ENCODE results near the gene HOXC6. TPM values are rescaled to one million over a fixed set of nuclear protein-coding genes. Genes with fewer than 3 reads are reported as not detected.
A peak's percentile ranks its signal among the peaks of the same experiment; 100 is the strongest.

The HOXC6 gene
- 9.0 TPM for polyA plus RNA-seq (2013, experiment 1 of 2)
- 13.7 TPM for polyA plus RNA-seq (2013, experiment 2 of 2)

DNA sequence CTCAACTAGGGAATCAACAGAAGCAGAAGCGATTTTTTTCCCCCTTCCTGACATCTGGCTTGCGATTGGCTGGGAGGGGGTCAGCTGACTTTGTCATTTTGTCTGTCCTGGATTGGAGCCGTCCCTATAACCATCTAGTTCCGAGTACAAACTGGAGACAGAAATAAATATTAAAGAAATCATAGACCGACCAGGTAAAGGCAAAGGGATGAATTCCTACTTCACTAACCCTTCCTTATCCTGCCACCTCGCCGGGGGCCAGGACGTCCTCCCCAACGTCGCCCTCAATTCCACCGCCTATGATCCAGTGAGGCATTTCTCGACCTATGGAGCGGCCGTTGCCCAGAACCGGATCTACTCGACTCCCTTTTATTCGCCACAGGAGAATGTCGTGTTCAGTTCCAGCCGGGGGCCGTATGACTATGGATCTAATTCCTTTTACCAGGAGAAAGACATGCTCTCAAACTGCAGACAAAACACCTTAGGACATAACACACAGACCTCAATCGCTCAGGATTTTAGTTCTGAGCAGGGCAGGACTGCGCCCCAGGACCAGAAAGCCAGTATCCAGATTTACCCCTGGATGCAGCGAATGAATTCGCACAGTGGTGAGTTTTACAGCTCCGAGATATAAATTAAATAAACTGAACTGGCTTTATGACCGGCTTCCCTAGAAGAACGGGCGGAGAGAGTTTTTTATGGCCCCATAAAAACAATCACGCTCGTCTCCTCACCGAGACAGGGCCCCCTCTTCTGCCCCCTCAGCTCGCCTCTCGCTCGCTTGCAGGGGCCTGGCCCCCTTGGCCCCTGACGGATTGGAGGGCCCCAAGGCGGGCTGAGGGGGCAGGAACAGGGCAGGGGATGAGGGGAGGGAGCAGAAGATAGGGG, at the start of gene HOXC6:
TSS of gene HOXC6 (plus strand) at position 127 of the 888 bp plus-strand sequence. CDS start at position 209, 82 bp downstream.
- Histone ChIP-seq H3K27ac (ENCODE audit: low read depth, low read length, severe bottlenecking) (peak within 1 kb of the TSS; percentile 53), H3K4me3 (ENCODE audit: extremely low read depth, insufficient read depth, low read length, poor library complexity, severe bottlenecking) (no peak within 1 kb of the TSS), H3K9me3 (ENCODE audit: control insufficient read depth, low read length) (no peaks in the 10 kb centered on the region), H3K36me3 (ENCODE audit: control insufficient read depth, insufficient read depth, low read length) (no peaks in the 10 kb centered on the region), H3K4me1 (ENCODE audit: control insufficient read depth, insufficient read depth, low read length, poor library complexity, severe bottlenecking) (peaks cover 3% of the 10 kb centered on the region)
- WGBS, 2 experiments (ENCODE audit: insufficient coverage in 2 of 2), result 4 to 13% methylated on average over 24 to 26 of the region's 36 CpGs

DNA sequence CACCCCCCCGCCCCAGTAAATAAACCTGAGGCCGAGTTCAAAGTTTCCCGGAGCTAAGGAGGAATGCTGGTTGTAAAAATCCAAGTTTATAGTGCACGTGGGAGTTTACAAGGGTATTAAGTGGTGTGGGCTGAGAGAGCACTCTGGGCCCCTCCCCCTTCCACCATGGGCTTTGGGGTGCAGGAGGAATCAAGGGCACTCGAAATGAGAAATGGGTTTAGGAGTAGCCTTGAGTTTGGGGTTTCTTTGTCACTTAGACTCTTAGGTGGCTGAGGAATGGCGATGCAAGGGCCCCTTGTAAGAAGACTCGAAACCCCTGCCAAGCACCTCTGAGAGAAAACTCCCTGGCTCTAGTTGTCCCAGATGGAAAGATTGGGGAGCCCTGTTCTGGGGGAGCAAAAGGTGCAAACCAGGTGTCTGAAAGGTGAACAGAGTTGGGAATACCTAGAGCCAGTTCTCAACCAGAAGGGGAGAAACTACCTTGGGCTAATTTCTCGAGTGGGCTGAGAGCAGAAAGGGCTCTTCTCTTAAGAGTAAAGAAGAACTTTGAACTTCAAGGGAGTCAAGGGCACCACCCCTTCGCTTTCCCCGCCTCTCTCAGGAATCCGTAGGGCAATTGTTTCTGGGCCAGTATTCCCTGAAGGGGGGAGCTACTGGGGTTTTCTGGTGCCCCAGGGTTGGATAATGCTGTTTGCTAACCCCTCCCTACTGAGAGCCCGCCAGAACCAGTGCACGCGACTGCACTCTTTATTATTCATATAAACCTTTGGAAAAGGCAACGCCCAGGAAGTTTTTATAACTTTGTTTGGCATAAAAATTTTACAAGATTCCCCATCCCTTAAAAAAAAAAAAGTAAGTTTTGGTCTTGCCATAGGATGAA, 49.5 kb upstream of the HOXC6 start:
- Histone ChIP-seq H3K36me3 (ENCODE audit: control insufficient read depth, insufficient read depth, low read length) (no peaks in the 10 kb centered on the region), H3K4me3 (ENCODE audit: extremely low read depth, insufficient read depth, low read length, poor library complexity, severe bottlenecking) (no peak overlapping the region), H3K27ac (ENCODE audit: low read depth, low read length, severe bottlenecking) (no peak overlapping the region), H3K4me1 (ENCODE audit: control insufficient read depth, insufficient read depth, low read length, poor library complexity, severe bottlenecking) (peaks cover 3% of the 10 kb centered on the region), H3K9me3 (ENCODE audit: control insufficient read depth, low read length) (no peaks in the 10 kb centered on the region)
- WGBS, 2 experiments (ENCODE audit: insufficient coverage in 2 of 2), result 27 to 28% methylated on average over 3 to 5 of the region's 15 CpGs

- Histone ChIP-seq H3K36me3 (ENCODE audit: control insufficient read depth, insufficient read depth, low read length) (no peaks in the 10 kb centered on the region), H3K27ac (ENCODE audit: low read depth, low read length, severe bottlenecking) (no peak overlapping the region), H3K4me3 (ENCODE audit: extremely low read depth, insufficient read depth, low read length, poor library complexity, severe bottlenecking) (no peak overlapping the region), H3K9me3 (ENCODE audit: control insufficient read depth, low read length) (peaks cover 4% of the 10 kb centered on the region), H3K4me1 (ENCODE audit: control insufficient read depth, insufficient read depth, low read length, poor library complexity, severe bottlenecking) (peaks cover 1% of the 10 kb centered on the region)
- 31 to 45% methylated on average over 3 to 5 of the region's 7 CpGs for WGBS, 2 experiments (ENCODE audit: insufficient coverage in 2 of 2)
Observed at GRCh38 chr12:53980104-53980801, 48.0 kb upstream of the HOXC6 start.

- Histone ChIP-seq H3K4me3 (ENCODE audit: extremely low read depth, insufficient read depth, low read length, poor library complexity, severe bottlenecking) (no peak overlapping the region), H3K27ac (ENCODE audit: low read depth, low read length, severe bottlenecking) (no peak overlapping the region), H3K36me3 (ENCODE audit: control insufficient read depth, insufficient read depth, low read length) (no peaks in the 10 kb centered on the region), H3K9me3 (ENCODE audit: control insufficient read depth, low read length) (peaks cover 7% of the 10 kb centered on the region), H3K4me1 (ENCODE audit: control insufficient read depth, insufficient read depth, low read length, poor library complexity, severe bottlenecking) (no peaks in the 10 kb centered on the region)
- 40 to 47% methylated on average over 12 of the region's 15 CpGs for WGBS, 2 experiments (ENCODE audit: insufficient coverage in 2 of 2)
Observed at GRCh38 chr12:53980802-53981496, 47.3 kb upstream of the HOXC6 start.

DNA sequence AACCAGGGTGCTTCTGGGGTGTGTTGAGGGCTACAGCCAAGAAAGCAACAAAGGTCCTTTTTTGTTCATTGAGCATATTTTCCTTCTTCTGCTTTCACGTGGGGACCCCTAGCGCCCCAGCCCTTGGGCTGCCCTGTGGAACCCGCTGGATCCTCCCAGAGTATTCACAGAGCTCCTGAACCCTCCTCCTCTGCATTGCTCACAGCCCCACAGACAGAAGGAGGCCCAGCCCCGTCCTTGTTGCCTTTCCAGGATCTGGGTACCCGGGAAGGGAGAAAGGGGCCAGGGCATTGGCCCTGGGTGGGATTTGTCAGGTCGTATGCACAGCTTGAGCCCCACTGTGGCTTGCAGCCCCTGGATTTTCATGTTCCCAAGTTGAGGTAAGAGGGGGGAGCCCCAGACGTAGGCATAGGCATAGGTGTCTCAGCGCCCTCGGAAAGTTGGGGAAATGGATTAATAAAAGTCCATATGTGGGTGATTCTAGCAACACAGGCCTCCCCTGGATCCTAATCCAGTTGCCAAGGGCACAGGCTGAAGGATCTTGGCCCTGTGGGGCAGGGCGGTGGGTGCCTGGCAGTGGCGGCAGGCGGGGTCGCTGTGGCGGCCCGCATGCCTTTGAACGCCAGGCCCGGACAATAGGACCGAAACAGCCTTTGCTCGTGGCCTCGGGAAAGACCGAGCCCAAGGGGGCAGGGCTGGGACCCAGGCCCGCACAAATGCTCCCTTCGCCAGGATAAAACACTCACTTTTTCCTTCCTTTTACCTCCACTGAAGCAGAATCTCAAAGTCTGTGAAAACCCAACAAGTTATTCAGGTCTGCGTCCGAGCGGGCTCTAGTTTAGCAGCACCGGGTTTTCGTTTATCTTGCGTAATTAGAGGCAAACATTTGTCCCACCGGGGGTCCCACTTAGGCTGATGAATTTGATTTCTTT, 46.3 kb upstream of the HOXC6 start:
- Histone ChIP-seq H3K27ac (ENCODE audit: low read depth, low read length, severe bottlenecking) (no peak overlapping the region), H3K4me3 (ENCODE audit: extremely low read depth, insufficient read depth, low read length, poor library complexity, severe bottlenecking) (no peak overlapping the region), H3K4me1 (ENCODE audit: control insufficient read depth, insufficient read depth, low read length, poor library complexity, severe bottlenecking) (no peaks in the 10 kb centered on the region), H3K36me3 (ENCODE audit: control insufficient read depth, insufficient read depth, low read length) (no peaks in the 10 kb centered on the region), H3K9me3 (ENCODE audit: control insufficient read depth, low read length) (peaks cover 8% of the 10 kb centered on the region)
- 9 to 14% methylated on average over 27 to 29 of the region's 30 CpGs for WGBS, 2 experiments (ENCODE audit: insufficient coverage in 2 of 2)

DNA sequence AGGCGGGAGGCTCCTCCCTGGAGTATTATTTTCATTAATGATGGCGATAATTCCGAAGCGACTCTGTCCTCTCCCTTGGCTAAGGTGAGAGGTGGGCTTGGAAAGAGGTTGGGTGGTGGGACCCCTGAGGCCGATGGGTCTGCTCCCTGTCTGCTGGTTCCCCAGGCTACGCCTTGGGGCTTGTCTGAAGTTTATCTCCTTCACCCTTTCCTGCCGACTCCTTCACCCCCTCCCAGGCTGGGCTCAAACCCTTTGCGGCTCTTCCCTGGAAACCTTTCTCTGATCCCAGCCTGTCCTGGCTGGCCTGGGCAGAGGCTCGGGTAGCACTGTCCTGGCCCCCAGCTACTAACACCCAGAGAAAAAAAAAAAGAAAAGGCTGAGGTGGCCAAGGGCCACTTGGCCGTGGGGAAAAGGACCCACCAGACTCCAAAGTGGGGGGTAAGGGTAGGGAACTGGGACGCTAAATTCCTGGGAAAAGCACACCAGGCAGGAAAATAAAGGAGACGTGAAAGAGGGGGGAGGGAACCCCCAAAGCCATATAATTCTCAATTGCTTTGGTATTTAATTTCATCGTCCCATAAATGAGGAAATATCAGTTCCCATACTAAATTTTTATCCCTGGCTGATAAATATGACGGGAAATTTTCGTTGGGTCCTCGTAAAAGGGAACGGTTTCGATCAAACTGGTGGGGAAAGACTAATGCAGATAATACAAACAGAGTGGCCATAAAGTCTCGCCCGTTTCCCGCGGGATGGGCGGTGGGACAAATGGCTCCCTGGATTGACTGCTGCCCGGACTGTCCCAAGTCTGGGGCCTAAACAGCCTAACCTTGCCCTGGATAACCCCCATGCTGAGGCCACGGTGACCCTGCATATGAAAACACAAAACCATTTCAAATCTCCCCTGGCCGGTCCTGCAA, 45.3 kb upstream of the HOXC6 start:
- Histone ChIP-seq H3K4me3 (ENCODE audit: extremely low read depth, insufficient read depth, low read length, poor library complexity, severe bottlenecking) (no peak overlapping the region), H3K36me3 (ENCODE audit: control insufficient read depth, insufficient read depth, low read length) (no peaks in the 10 kb centered on the region), H3K27ac (ENCODE audit: low read depth, low read length, severe bottlenecking) (no peak overlapping the region), H3K4me1 (ENCODE audit: control insufficient read depth, insufficient read depth, low read length, poor library complexity, severe bottlenecking) (no peaks in the 10 kb centered on the region), H3K9me3 (ENCODE audit: control insufficient read depth, low read length) (peaks cover 8% of the 10 kb centered on the region)
- WGBS, 2 experiments (ENCODE audit: insufficient coverage in 2 of 2), result 35 to 43% methylated on average over 16 to 18 of the region's 26 CpGs

DNA sequence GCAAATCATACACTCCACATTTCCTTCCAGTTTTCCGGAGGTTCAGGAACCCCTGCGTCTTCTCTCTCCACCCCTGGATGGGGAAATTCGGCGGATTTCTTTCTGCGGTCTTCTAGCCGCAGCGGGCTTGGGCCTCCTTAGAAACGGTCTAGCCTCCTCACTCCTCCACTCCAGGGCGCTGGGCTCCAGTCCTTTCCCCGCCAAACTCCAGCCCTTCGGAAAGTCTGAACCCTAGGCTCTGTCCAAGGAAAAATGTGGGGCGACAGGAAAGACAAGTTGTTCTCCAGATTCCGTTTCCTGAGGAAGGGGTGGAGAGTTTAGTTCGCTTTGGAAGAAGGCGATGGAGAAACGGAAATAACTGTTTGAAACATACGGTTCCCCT, 44.7 kb upstream of the HOXC6 start:
- peaks cover under 1% of the 10 kb centered on the region for H3K4me1 ChIP-seq (ENCODE audit: control insufficient read depth, insufficient read depth, low read length, poor library complexity, severe bottlenecking)
- WGBS, 2 experiments (ENCODE audit: insufficient coverage in 2 of 2), result 19 to 26% methylated on average over 5 to 11 of the region's 17 CpGs
- H3K9me3 ChIP-seq (ENCODE audit: control insufficient read depth, low read length), result peaks cover 8% of the 10 kb centered on the region
- H3K4me3 ChIP-seq (ENCODE audit: extremely low read depth, insufficient read depth, low read length, poor library complexity, severe bottlenecking), result no peak overlapping the region
- no peak overlapping the region for H3K27ac ChIP-seq (ENCODE audit: low read depth, low read length, severe bottlenecking)
- no peaks in the 10 kb centered on the region for H3K36me3 ChIP-seq (ENCODE audit: control insufficient read depth, insufficient read depth, low read length)

- no peak overlapping the region for H3K4me3 ChIP-seq (ENCODE audit: extremely low read depth, insufficient read depth, low read length, poor library complexity, severe bottlenecking)
- no peak overlapping the region for H3K27ac ChIP-seq (ENCODE audit: low read depth, low read length, severe bottlenecking)
- peaks cover 5% of the 10 kb centered on the region for H3K4me1 ChIP-seq (ENCODE audit: control insufficient read depth, insufficient read depth, low read length, poor library complexity, severe bottlenecking)
- peaks cover 8% of the 10 kb centered on the region for H3K9me3 ChIP-seq (ENCODE audit: control insufficient read depth, low read length)
- WGBS, 2 experiments (ENCODE audit: insufficient coverage in 2 of 2), result 25 to 29% methylated on average over 20 to 23 of the region's 30 CpGs
- no peaks in the 10 kb centered on the region for H3K36me3 ChIP-seq (ENCODE audit: control insufficient read depth, insufficient read depth, low read length)
Observed at GRCh38 chr12:53983950-53984572, 44.2 kb upstream of the HOXC6 start.
